ENCODE results near the gene TMEM231.
"Not testable (repeated sequence)": the region's sequence is repeated elsewhere in the genome, so short reads cannot be mapped to it uniquely, and the experiment has no call there.

The TMEM231 gene

GRCh38 chr16:75532791-75533190 lies 23.3 kb downstream of the TMEM231 start:
- no peak for DNase-seq (ENCODE audit: low read depth in 2 of 3, low spot score in 2 of 3)

- DNase-seq (ENCODE audit: low read depth in 2 of 3, low spot score in 2 of 3): no peak
Observed at GRCh38 chr16:75532142-75532765, 23.8 kb downstream of the TMEM231 start.

- DNase-seq (ENCODE audit: low read depth in 2 of 3, low spot score in 2 of 3): no peak
Observed at GRCh38 chr16:75529959-75530358, 26.1 kb downstream of the TMEM231 start.

- DNase-seq (ENCODE audit: low read depth in 2 of 3, low spot score in 2 of 3): no peak
Observed at GRCh38 chr16:75529056-75529905, 26.8 kb downstream of the TMEM231 start.

GRCh38 chr16:75527825-75528299 lies 28.2 kb downstream of the TMEM231 start:
- DNase-seq (ENCODE audit: low read depth in 2 of 3, low spot score in 2 of 3): no peak

GRCh38 chr16:75526032-75526790 lies 29.8 kb downstream of the TMEM231 start:
- no peak for DNase-seq (ENCODE audit: low read depth in 2 of 3, low spot score in 2 of 3)

GRCh38 chr16:75519175-75519574 lies 36.9 kb downstream of the TMEM231 start:
- no peak for DNase-seq (ENCODE audit: low read depth in 2 of 3, low spot score in 2 of 3)

GRCh38 chr16:75516189-75516966 lies 39.7 kb downstream of the TMEM231 start:
- peak in 2 of 3 experiments; percentile 12 to 39 for DNase-seq (ENCODE audit: low read depth in 2 of 3, low spot score in 2 of 3)

GRCh38 chr16:75514296-75514695 lies 41.8 kb downstream of the TMEM231 start:
- no peak for DNase-seq (ENCODE audit: low read depth in 2 of 3, low spot score in 2 of 3)

GRCh38 chr16:75506574-75506973 lies 49.5 kb downstream of the TMEM231 start:
- DNase-seq (ENCODE audit: low read depth in 2 of 3, low spot score in 2 of 3): no peak

- DNase-seq (ENCODE audit: low read depth in 2 of 3, low spot score in 2 of 3): no peak
Observed at GRCh38 chr16:75506107-75506506, 49.9 kb downstream of the TMEM231 start.

GRCh38 chr16:75503801-75504200 lies 52.3 kb downstream of the TMEM231 start:
- no peak for DNase-seq (ENCODE audit: low read depth in 2 of 3, low spot score in 2 of 3)

GRCh38 chr16:75502916-75503605 lies 53.0 kb downstream of the TMEM231 start:
- no peak for DNase-seq (ENCODE audit: low read depth in 2 of 3, low spot score in 2 of 3)

GRCh38 chr16:75501820-75502219 lies 54.2 kb downstream of the TMEM231 start:
- not testable (repeated sequence) for DNase-seq (ENCODE audit: low read depth in 2 of 3, low spot score in 2 of 3)

GRCh38 chr16:75501359-75501758 lies 54.7 kb downstream of the TMEM231 start:
- DNase-seq (ENCODE audit: low read depth in 2 of 3, low spot score in 2 of 3): no peak

- DNase-seq (ENCODE audit: low read depth in 2 of 3, low spot score in 2 of 3): not testable (repeated sequence)
Observed at GRCh38 chr16:75498605-75499322, 57.3 kb downstream of the TMEM231 start.

GRCh38 chr16:75497558-75497957 lies 58.5 kb downstream of the TMEM231 start:
- no peak for DNase-seq (ENCODE audit: low read depth in 2 of 3, low spot score in 2 of 3)

GRCh38 chr16:75495076-75495674 lies 60.9 kb downstream of the TMEM231 start, which contains the start of gene CHST6:
CHST6 (minus strand) TSS chr16:75495441; CDS start chr16:75479828, 15,613 bp downstream.
- DNase-seq (ENCODE audit: low read depth in 2 of 3, low spot score in 2 of 3): peak in 1 of 3 experiments; percentile 8

- no peak for DNase-seq (ENCODE audit: low read depth in 2 of 3, low spot score in 2 of 3)
Observed at GRCh38 chr16:75494661-75495075, 61.4 kb downstream of the TMEM231 start.

Measured in activated CD8-positive, alpha-beta memory T cell treated with anti-CD3 and anti-CD28 coated beads for 48 hours (primary cell).